ENCODE data around the gene HTRA3. TPM values are rescaled to one million over a fixed set of nuclear protein-coding genes. Genes with fewer than 3 reads are reported as not detected.

HTRA3 gene
- total and polyA plus RNA-seq, 2 experiments from 2014 or later = 6.9 to 15.7 TPM

- H3K4me1 ChIP-seq (ENCODE audit: low read depth) = no peaks in the 10 kb centered on the region
- no peaks in the 10 kb centered on the region for H3K9me3 ChIP-seq (ENCODE audit: low read depth)
- no peaks in the 10 kb centered on the region for H3K27me3 ChIP-seq
- no peak overlapping the region for H3K4me3 ChIP-seq
- no peak for DNase-seq (ENCODE audit: low read depth in 1 of 2, low spot score in 1 of 2)
- TF ChIP-seq CTCF (IDR thresholded peaks at IDR 0.05; ENCODE audit: low read depth, low read length) = no peak
- H3K27ac ChIP-seq = no peak overlapping the region
- no peaks in the 10 kb centered on the region for H3K36me3 ChIP-seq
Measured at GRCh38 chr4:8232748-8233147, 36.8 kb upstream of the HTRA3 start.

- no peak for TF ChIP-seq CTCF (IDR thresholded peaks at IDR 0.05; ENCODE audit: low read depth, low read length)
- no peak overlapping the region for H3K4me3 ChIP-seq
- H3K36me3 ChIP-seq = no peaks in the 10 kb centered on the region
- H3K4me1 ChIP-seq (ENCODE audit: low read depth) = no peaks in the 10 kb centered on the region
- H3K9me3 ChIP-seq (ENCODE audit: low read depth) = no peaks in the 10 kb centered on the region
- H3K27ac ChIP-seq = no peak overlapping the region
- H3K27me3 ChIP-seq = no peaks in the 10 kb centered on the region
- no peak for DNase-seq (ENCODE audit: low read depth in 1 of 2, low spot score in 1 of 2)
Measured at GRCh38 chr4:8233672-8234484, 35.7 kb upstream of the HTRA3 start.

GRCh38 chr4:8234715-8235114 lies 34.8 kb upstream of the HTRA3 start:
- Histone ChIP-seq H3K4me1 (ENCODE audit: low read depth) (no peaks in the 10 kb centered on the region), H3K27ac (no peak overlapping the region), H3K36me3 (no peaks in the 10 kb centered on the region), H3K9me3 (ENCODE audit: low read depth) (no peaks in the 10 kb centered on the region), H3K4me3 (no peak overlapping the region), H3K27me3 (no peaks in the 10 kb centered on the region)
- no peak for TF ChIP-seq CTCF (IDR thresholded peaks at IDR 0.05; ENCODE audit: low read depth, low read length)
- DNase-seq (ENCODE audit: low read depth in 1 of 2, low spot score in 1 of 2) = no peak

- Histone ChIP-seq H3K36me3 (no peaks in the 10 kb centered on the region), H3K4me1 (ENCODE audit: low read depth) (no peaks in the 10 kb centered on the region), H3K4me3 (no peak overlapping the region), H3K9me3 (ENCODE audit: low read depth) (no peaks in the 10 kb centered on the region), H3K27ac (no peak overlapping the region), H3K27me3 (no peaks in the 10 kb centered on the region)
- no peak for DNase-seq (ENCODE audit: low read depth in 1 of 2, low spot score in 1 of 2)
- no peak for TF ChIP-seq CTCF (IDR thresholded peaks at IDR 0.05; ENCODE audit: low read depth, low read length)
Measured at GRCh38 chr4:8235224-8235623, 34.3 kb upstream of the HTRA3 start.

GRCh38 chr4:8235686-8236085 lies 33.9 kb upstream of the HTRA3 start:
- no peak overlapping the region for H3K27ac ChIP-seq
- no peaks in the 10 kb centered on the region for H3K36me3 ChIP-seq
- no peaks in the 10 kb centered on the region for H3K27me3 ChIP-seq
- no peak overlapping the region for H3K4me3 ChIP-seq
- no peak for DNase-seq (ENCODE audit: low read depth in 1 of 2, low spot score in 1 of 2)
- no peaks in the 10 kb centered on the region for H3K4me1 ChIP-seq (ENCODE audit: low read depth)
- TF ChIP-seq CTCF (IDR thresholded peaks at IDR 0.05; ENCODE audit: low read depth, low read length) = no peak
- H3K9me3 ChIP-seq (ENCODE audit: low read depth) = no peaks in the 10 kb centered on the region

All from cardiac muscle cell (in vitro differentiated cells and primary cell).